Esophagus muscularis mucosa (tissue), 4 donors: ENCODE results near the gene ABCB8.

Experiments
- CTCF ChIP-seq, 3 experiments: fragments of 200-600 bp in 2 of 3; fragments of 450-650 bp in 1 of 3; sonication (generic) in 2 of 3; IDR thresholded peaks; one replicate each; pipeline ENCODE4 v1.5.1; 2017 to 2019; ENCODE audit warnings: antibody characterized with exemption in 3 of 3, mild to moderate bottlenecking in 2 of 3, moderate library complexity in 1 of 3
- EP300 ChIP-seq: sonication (generic); formaldehyde crosslinking; IDR thresholded peaks from one replicate; pipeline ENCODE4 v1.6.1; 2017; ENCODE audit warnings: antibody characterized with exemption
- POLR2A ChIP-seq: fragments of 450-650 bp; IDR thresholded peaks from one replicate; pipeline ENCODE4 v1.6.1; 2017; ENCODE audit warnings: antibody characterized with exemption, moderate library complexity, mild to moderate bottlenecking, low read depth
- POLR2AphosphoS5 ChIP-seq, 2 donors: sonication (generic); formaldehyde crosslinking; IDR thresholded peaks; one replicate each; pipeline ENCODE4 v1.6.1; 2017; ENCODE audit warnings: antibody characterized with exemption in 2 of 2

- TF ChIP-seq CTCF (IDR thresholded peaks at IDR 0.05) = no peak
- no peak for TF ChIP-seq POLR2A
- no peak for TF ChIP-seq POLR2AphosphoS5 (IDR thresholded peaks at IDR 0.05)
- TF ChIP-seq EP300 = no peak
These were observed 16.1 kb upstream of the ABCB8 start for GRCh38 chr7:151012031-151012692.
